Pancreas (tissue), 10 donors: ENCODE results near the gene SPEG. TPM values are rescaled to one million over a fixed set of nuclear protein-coding genes. Genes with fewer than 3 reads are reported as not detected.
A peak's percentile ranks its signal among the peaks of the same experiment; 100 is the strongest.

ENCODE experiments used
- ATAC-seq, 4 donors: fragments of 200-7000 bp; cut with Tn5 transposase; one replicate each; pipeline versions ENCODE4 v1.8.0 to v1.9.1; 2020; ENCODE audit warnings: mild to moderate bottlenecking in 4 of 4, moderate library complexity in 4 of 4
- DNase-seq, 6 donors: peaks; one replicate each; pipeline ENCODE4 v3.0.0-alpha.2; 2020
- FAIRE-seq: peaks from 2 replicates; lab custom pipeline; 2012; peaks lifted over from hg19 to GRCh38; lab: Jason Lieb, UNC
- H3K27ac ChIP-seq, 4 donors: fragments of 200-600 bp; sonication (generic); 1 replicate in 3 of 4; 2 replicates in 1 of 4; pipeline versions ENCODE4 v1.5.0 to v1.8.0; 2020
- H3K27me3 ChIP-seq, 4 donors: fragments of 200-600 bp; one replicate each; pipeline ENCODE4 v1.8.0; 2021
- H3K36me3 ChIP-seq, 3 donors: fragments of 200-600 bp; sonication (generic) in 1 of 3; one replicate each; pipeline versions ENCODE4 v1.5.0 to v1.8.0; 2020 to 2021
- H3K4me1 ChIP-seq, 3 donors: fragments of 200-600 bp; one replicate each; pipeline ENCODE4 v1.8.0; 2021
- H3K4me3 ChIP-seq, 4 donors: fragments of 200-600 bp; sonication (generic) in 2 of 4; one replicate each; pipeline versions ENCODE4 v1.5.0 to v1.8.0; 2020 to 2021
- H3K9me3 ChIP-seq, 4 donors: fragments of 200-600 bp; one replicate each; pipeline ENCODE4 v1.8.0; 2021
- CTCF ChIP-seq, 4 donors: fragments of 200-600 bp; sonication (generic) in 3 of 4; IDR thresholded peaks; one replicate each; pipeline versions ENCODE4 v1.5.0 to v1.8.0; 2021; ENCODE audit warnings: antibody characterized with exemption in 4 of 4
- WGBS, 2 donors: extraction: QIAGEN DNeasy Blood & Tissue Kit; methylation state at CpG; one replicate each; pipeline ENCODE4 v1.1.7; 2013; 5-methylcytosine and 5-hydroxymethylcytosine counted together
- intact Hi-C, 3 donors: fragments of 100-400 bp; cut with DNase I; formaldehyde crosslinking; loops; one replicate each; pipeline versions ENCODE4 v1.11.1 to v1.14.2; 2022
- polyA plus RNA-seq, 2 donors: library from polyadenylated mRNA; stranded (reverse); fragments of 200-250 nt; gene quantifications; one replicate each; pipeline ENCODE4 v1.2.3, GENCODE V29; 2013
- total RNA-seq, 6 donors: library from RNA; stranded (reverse); fragmentation: NEBNext Ultra II Directional in 4 of 6; extraction: Animal tissue kit (Norgen Biotek cat#: 25700) in 4 of 6; gene quantifications; one replicate each; pipeline versions ENCODE4 v1.2.1 to v1.2.4, GENCODE V29; 2021 to 2023
- donor health status: healthy with polysubstance abuse.
- donor health status: DM: no; HTN: no; CAD: no; lungs with moderate emphysema.
- donor health status: DM: no; HTN: no; CAD: no.
- donor health status: control.
- donor health status: control.
- donor health status: Bipolar disorder and iron deficiency.
- donor health status: DM: yes; HTN: yes; CAD: no.
- donor health status: DM: no; HTN: no; CAD: no.
- donor health status: DM: no; HTN: no; CAD: no.
- donor health status: DM: yes; HTN: yes; CAD: no.

The SPEG gene
- total and polyA plus RNA-seq, 8 donors: 2.6 to 33.3 (median 4.2) TPM

- H3K4me1 ChIP-seq: peaks cover 5 to 12% (median 11%) of the 10 kb centered on the region in 3 donors
- FAIRE-seq (no peak), ATAC-seq (no peak), DNase-seq (no peak)
- no peak overlapping the region for H3K27ac ChIP-seq
- no peaks in the 10 kb centered on the region for H3K36me3 ChIP-seq
- H3K4me3 ChIP-seq: no peak overlapping the region
- 58 to 59% methylated on average over 6 of the region's 6 CpGs for WGBS, 2 donors
- TF ChIP-seq CTCF (IDR thresholded peaks at IDR 0.05): no peak
- intact Hi-C loops: no loop called here
- H3K9me3 ChIP-seq: no peaks in the 10 kb centered on the region
- H3K27me3 ChIP-seq: no peaks in the 10 kb centered on the region
Measured at GRCh38 chr2:219400562-219400961, 34.1 kb upstream of the SPEG start.

GRCh38 chr2:219401606-219402005, 33.0 kb upstream of the SPEG start:
- ATAC-seq (no peak), DNase-seq (no peak), FAIRE-seq (no peak)
- Histone ChIP-seq H3K27me3 (no peaks in the 10 kb centered on the region), H3K4me1 (peaks cover 5 to 12% (median 11%) of the 10 kb centered on the region in 3 donors), H3K27ac (no peak overlapping the region), H3K9me3 (no peaks in the 10 kb centered on the region), H3K4me3 (no peak overlapping the region), H3K36me3 (no peaks in the 10 kb centered on the region)
- TF ChIP-seq CTCF (IDR thresholded peaks at IDR 0.05): no peak
- intact Hi-C loops: no loop called here
- WGBS, 2 donors: 77 to 84% methylated on average over 8 of the region's 8 CpGs

- DNase-seq (peak in 3 of 6 donors; percentile 44 to 60 (median 59)), ATAC-seq (peak; percentile 73 to 89 (median 82)), FAIRE-seq (peak; percentile 56)
- H3K36me3 ChIP-seq: no peaks in the 10 kb centered on the region
- peak; percentile 61 to 86 (median 74) for TF ChIP-seq CTCF (IDR thresholded peaks at IDR 0.05)
- no peaks in the 10 kb centered on the region for H3K9me3 ChIP-seq
- no peaks in the 10 kb centered on the region for H3K27me3 ChIP-seq
- H3K4me3 ChIP-seq: no peak overlapping the region
- peaks cover 5 to 12% (median 11%) of the 10 kb centered on the region in 3 donors for H3K4me1 ChIP-seq
- WGBS, 2 donors: 17 to 18% methylated on average over 15 of the region's 15 CpGs
- intact Hi-C loops: no loop called here
- H3K27ac ChIP-seq: no peak overlapping the region
Measured at GRCh38 chr2:219402665-219403515, 31.8 kb upstream of the SPEG start.

GRCh38 chr2:219403861-219404260, 30.8 kb upstream of the SPEG start:
- Histone ChIP-seq H3K27ac (no peak overlapping the region), H3K4me3 (no peak overlapping the region), H3K36me3 (no peaks in the 10 kb centered on the region), H3K4me1 (peaks cover 5 to 7% (median 5%) of the 10 kb centered on the region in 3 donors), H3K9me3 (no peaks in the 10 kb centered on the region), H3K27me3 (no peaks in the 10 kb centered on the region)
- no peak for ATAC-seq
- intact Hi-C loops: no loop called here
- no peak for DNase-seq
- WGBS, 2 donors: 78 to 84% methylated on average over 9 of the region's 9 CpGs
- TF ChIP-seq CTCF (IDR thresholded peaks at IDR 0.05): no peak
- FAIRE-seq: no peak
